SK-N-MC (cell line): ENCODE results near the gene CLCF1.

ENCODE experiments used
- EZH2 ChIP-seq: fragments of 200-600 bp; sonication (generic); IDR thresholded peaks from one replicate; pipeline ENCODE4 v1.6.1; 2017; ENCODE audit warnings: antibody characterized with exemption
- FOXP2 ChIP-seq: optimal IDR thresholded peaks from 2 replicates; pipeline ENCODE3; 2011; ENCODE audit warnings: mild to moderate bottlenecking, moderate library complexity; ENCODE audit not compliant: insufficient read depth; ENCODE audit errors: extremely low read length, control extremely low read depth
- POLR2AphosphoS5 ChIP-seq: IDR thresholded peaks from 2 replicates; pipeline ENCODE4 v1.6.1; 2012; ENCODE audit warnings: mild to moderate bottlenecking, low read depth, low read length, borderline replicate concordance

- no peak for TF ChIP-seq POLR2AphosphoS5
- no peak for TF ChIP-seq EZH2
- no peak for TF ChIP-seq FOXP2
Observed at GRCh38 chr11:67392183-67392715, 18.9 kb upstream of the CLCF1 start.
